ENCODE data around the gene SLC6A4. TPM values are rescaled to one million over a fixed set of nuclear protein-coding genes. Genes with fewer than 3 reads are reported as not detected.

The SLC6A4 gene
- total and polyA plus RNA-seq, 2 donors (not counting 3 experiments of a cell fraction or from before 2014, with no cell fraction given), result 0.25 TPM; not detected in 1

- Histone ChIP-seq H3K4me1 (ENCODE audit: control insufficient read depth, extremely low read depth, insufficient read depth, low read length) (peaks cover 5% of the 10 kb centered on the region), H3K27ac (ENCODE audit: insufficient read depth, low read depth, low read length) (no peak overlapping the region), H3K9me1 (replicated peaks; ENCODE audit: control insufficient read depth, extremely low read depth, insufficient read depth, low read length) (no peaks in the 10 kb centered on the region), H3K36me3 (ENCODE audit: control insufficient read depth in 2 of 2, extremely low read depth in 1 of 2, insufficient read depth in 2 of 2, low read length in 2 of 2) (peaks cover 14 to 17% of the 10 kb centered on the region in 2 experiments), H4K20me1 (replicated peaks; ENCODE audit: control insufficient read depth, extremely low read depth, insufficient read depth, low read length) (no peaks in the 10 kb centered on the region), H3K9me3 (replicated peaks; ENCODE audit: control insufficient read depth, insufficient read depth, low read length) (no peaks in the 10 kb centered on the region), H2AFZ (ENCODE audit: low read depth, low read length) (no peak overlapping the region), H3K4me3 (replicated peaks in 1 of 3; ENCODE audit: insufficient read depth in 1 of 3, low read depth in 1 of 3, low read length in 3 of 3) (no peak overlapping the region), H3K79me2 (ENCODE audit: control insufficient read depth, insufficient read depth, low read length) (no peaks in the 10 kb centered on the region), H3K4me2 (ENCODE audit: insufficient read depth, low read length) (no peak overlapping the region), H3K9ac (replicated peaks; ENCODE audit: extremely low read depth, insufficient read depth, low read length) (no peak overlapping the region), H3K27me3 (ENCODE audit: control insufficient read depth in 2 of 2, insufficient read depth in 2 of 2, low read length in 2 of 2) (no peaks in the 10 kb centered on the region)
- ChIA-PET POLR2A (no interaction called here), CTCF (interaction anchor here (1.1 to 1.9 kb wide), 2 partner anchors 150 to 170 kb away, joined by 4 to 14 read pairs; no protein-coding TSS in a partner anchor)
- dilution Hi-C loops (cut with MboI; ENCODE audit: extremely low pct_ligation_motif_present, low sequenced_read_pairs) (no loop called here), intact Hi-C loops (cut with micrococcal nuclease) (no loop called here)
- DNase-seq (ENCODE audit: low read depth, low spot score) (no peak), FAIRE-seq (no peak)
- no TSS peak for BruUV-seq (replicated peaks)
- TF ChIP-seq FOS (IDR thresholded peaks at IDR 0.05; ENCODE audit: borderline replicate concordance, insufficient read depth, low read length) (no peak), POLR2A (IDR thresholded peaks at IDR 0.05; ENCODE audit: low read depth, low read length) (no peak), EZH2 (IDR thresholded peaks at IDR 0.05; ENCODE audit: borderline replicate concordance, low read depth, low read length, severe bottlenecking) (no peak), MAX (IDR thresholded peaks at IDR 0.05; ENCODE audit: insufficient read depth, insufficient read length) (no peak), CTCF (IDR thresholded peaks at IDR 0.05; ENCODE audit: extremely low read depth in 1 of 2, insufficient read depth in 1 of 2, low read depth in 1 of 2, low read length in 2 of 2) (no peak), JUN (IDR thresholded peaks at IDR 0.05; ENCODE audit: borderline replicate concordance, insufficient read depth, insufficient read length, low read depth) (no peak), MYC (IDR thresholded peaks at IDR 0.05; ENCODE audit: low read depth, low read length) (no peak), POLR2AphosphoS5 (IDR thresholded peaks at IDR 0.05; ENCODE audit: insufficient read depth, low read depth, low read length) (no peak), GATA2 (IDR thresholded peaks at IDR 0.05; ENCODE audit: insufficient read depth, insufficient read length, low read depth, low read length) (no peak)
Observed at GRCh38 chr17:30274887-30275286, 39.4 kb upstream of the SLC6A4 start.
